GM19328 (cell line): ENCODE results near the gene PARP15.

Source experiments
- ATAC-seq: cut with Tn5 transposase; IDR thresholded peaks from one replicate; pipeline ENCODE4 v1.9.1; 2021; ENCODE audit warnings: mild to moderate bottlenecking, moderate library complexity; ENCODE audit not compliant: unreplicated experiment

The PARP15 gene

DNA sequence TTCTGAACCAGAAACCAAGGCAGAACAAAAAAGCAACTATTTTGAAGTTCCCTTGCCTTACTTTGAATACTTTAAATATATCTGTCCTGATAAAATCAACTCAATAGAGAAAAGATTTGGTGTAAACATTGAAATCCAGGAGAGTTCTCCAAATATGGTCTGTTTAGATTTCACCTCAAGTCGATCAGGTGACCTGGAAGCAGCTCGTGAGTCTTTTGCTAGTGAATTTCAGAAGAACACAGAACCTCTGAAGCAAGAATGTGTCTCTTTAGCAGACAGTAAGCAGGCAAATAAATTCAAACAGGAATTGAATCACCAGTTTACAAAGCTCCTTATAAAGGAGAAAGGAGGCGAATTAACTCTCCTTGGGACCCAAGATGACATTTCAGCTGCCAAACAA lies 8.7 kb upstream of the PARP15 start:
- ATAC-seq = no peak

DNA sequence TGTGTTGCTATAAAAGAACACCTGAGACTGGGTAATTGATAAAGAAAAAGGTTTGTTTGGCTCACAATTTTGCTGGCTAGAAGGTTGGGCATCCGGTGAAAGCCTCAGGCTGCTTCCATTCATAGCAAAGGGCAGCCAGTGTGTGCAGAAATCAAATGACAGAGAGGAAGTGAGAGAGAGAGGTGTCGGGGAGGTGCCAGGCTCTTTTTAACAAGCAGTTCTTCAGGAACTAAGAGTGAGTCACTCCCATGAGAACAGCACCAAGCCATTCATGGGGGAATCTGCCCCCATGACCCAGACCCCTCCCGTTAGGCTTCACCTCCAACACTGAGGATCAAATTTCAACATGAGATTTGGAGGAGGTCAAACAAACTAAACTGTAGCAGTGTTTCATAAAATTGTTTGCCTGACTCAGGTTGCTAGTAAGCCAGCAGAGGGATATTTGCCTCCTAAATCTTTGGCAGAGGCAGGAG lies 4.5 kb upstream of the PARP15 start:
- no peak for ATAC-seq

DNA sequence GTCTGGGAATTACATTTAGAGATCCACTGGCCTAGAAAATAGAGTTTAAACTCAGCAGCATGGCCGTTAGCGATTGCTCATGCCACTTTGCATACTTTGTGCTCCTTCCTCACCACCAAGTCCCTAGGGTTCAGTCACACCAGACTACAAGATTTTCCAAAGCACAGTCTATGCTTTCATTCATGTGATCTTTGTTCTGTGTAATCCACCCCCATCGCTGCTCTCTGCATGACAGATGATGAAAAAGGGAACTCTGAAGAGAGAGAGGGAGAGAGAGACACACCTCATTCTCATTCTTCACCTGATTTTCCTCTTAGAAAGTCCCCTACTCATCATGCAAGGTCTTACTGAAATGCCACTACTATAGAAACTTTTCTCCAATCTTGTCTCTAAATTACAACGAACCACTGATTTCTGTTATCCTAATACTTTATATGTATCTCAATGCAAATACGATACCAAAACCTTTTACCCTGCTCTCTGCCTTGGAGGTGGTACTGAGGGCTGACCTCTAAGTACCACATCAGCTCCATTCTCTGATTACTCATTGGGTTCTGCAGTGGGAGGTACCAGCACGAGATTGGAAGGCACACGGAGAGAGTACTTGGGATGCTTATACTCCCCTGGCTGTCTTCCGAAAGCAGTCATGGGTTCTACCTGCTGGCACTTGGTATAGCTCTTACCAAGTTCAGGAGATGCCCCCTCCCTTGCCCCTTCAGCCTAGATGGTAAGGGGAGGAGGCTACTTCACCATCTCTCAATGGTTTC lies 1.1 kb upstream of the PARP15 start:
- ATAC-seq = peak; percentile 85

DNA sequence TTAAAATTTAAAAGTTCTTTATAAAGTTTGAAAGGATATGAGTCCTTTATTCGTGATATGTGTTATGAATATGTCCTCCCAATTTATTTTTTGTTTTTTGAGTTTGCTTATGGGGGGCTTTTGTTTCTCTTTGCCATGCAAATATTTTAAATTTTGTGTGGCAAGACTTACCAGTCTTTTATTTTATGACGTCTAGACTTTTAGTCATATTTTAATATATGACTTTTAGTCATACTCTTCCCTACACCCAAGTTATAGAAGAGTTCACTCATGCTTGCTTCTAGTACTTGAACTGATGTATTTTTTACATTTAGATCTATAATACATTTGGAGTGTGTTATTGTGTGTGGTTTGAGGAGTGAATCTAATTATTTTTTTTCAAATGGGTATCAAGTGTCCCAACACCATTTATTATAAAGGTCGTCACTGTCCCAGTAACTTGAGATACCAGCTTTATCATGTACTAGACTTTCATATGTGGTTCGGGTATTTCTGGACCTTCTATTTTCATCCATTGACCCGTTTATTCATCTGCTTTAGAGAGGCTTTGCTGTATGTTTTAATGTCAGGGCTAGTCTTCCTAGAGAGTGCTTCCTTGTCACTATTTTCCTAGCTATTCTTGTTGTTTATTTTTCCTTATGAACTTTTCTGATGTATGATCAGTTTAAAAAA lies 755 bp downstream of the PARP15 start:
- no peak for ATAC-seq

DNA sequence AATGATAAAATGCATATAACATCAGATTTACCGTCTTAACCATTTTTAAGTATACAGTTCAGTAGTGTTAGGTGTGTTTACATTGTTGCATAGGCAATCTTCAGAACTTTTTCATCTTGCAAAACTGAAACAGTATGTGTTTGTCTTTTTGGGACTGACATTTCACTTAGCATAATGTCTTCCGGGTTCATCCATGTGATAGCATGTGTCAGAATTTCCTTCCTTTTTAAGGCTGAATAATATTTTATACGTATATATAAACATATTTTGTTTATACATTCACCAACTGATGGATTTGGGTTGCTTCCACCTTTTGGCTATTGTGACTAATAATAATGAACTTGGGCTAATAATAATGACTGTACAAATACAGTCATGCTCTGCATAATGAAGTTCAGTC lies 3.0 kb downstream of the PARP15 start:
- no peak for ATAC-seq

DNA sequence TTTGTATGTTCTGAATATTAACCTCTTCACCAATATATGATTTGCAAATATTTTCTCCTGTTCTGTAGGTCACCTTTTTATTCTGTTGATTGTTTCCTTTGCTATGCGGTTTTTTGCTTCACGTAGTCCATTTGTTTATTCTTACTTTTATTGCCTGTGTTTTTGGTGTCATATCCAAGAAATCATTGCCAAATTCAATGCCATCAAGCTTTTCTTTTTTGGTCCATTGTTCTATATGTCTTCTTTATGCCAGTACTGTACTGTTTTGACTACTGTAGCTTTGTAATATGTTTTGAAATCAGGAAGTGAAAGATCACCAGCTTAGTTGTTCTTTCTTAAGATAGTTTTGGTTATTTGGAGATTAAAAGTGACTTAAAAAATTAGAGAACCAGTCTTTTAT lies 4.2 kb downstream of the PARP15 start:
- no peak for ATAC-seq

DNA sequence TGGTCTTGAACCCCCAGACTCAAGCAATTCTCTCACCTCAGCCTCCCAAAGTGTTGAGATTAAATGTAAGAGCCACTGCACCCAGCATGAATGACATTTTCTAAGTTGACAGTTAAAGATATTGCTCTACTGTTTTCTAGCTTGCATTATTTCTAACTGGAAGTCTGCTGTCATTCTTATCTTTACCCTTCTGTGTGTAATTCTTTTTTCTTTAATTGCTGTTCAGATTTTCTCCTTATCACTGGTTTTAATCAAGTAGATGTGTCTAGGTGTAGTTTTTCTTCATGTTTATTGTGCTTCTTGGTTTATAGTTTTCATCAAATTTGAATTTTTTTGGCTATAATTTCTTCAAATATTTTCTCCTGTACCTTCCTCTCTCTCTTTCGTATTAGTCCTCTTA lies 4.9 kb downstream of the PARP15 start:
- no peak for ATAC-seq

DNA sequence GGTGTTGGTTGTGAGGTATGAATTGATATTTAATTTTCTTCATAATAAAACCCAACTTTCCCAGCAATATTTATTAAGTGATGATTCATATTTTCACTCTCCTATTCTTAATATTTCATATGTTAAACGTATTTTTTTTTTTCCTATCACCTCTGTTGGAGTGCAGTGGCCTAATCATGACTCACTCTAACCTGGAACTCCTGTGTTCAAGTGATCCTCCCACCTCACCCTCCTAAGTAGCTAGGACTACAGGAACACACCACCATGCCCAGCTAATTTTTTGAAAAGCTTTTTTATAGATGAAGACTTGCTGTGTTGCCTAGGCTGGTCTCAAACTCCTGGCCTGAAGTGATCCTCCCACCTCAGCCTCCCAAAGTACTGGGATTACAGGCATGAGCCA lies 8.6 kb downstream of the PARP15 start:
- no peak for ATAC-seq

DNA sequence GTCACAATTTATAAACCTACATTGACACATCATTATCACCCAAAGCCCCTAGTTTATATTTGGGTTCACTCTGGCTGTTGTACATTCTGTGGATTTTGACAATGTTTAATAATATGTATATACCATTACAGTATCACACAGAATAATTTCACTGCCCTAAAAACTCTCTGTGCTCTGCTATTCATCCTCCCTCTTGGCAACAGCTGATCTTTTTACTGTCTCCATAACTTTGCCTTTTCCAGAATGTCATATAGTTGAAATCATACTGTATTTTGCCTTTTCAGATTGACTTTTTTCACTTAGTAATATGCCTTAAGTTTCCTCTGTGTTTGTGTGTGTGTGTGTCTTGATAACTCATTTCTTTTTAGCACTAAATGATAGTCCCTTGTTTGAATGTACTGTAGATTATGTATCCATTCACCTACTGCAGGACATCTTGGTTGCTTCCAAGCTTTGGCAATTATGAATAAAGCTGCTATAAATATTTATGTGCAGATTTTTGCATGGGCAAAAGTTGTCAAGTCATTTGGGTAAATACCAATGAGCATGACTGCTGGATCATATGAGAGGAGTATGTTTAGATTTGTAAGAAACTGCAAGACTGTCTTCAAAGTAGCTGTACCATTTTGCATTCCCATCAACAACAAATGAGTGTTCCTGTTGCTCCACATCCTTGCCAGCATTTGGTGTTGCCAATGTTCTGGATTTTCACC lies 9.5 kb downstream of the PARP15 start:
- ATAC-seq = no peak

DNA sequence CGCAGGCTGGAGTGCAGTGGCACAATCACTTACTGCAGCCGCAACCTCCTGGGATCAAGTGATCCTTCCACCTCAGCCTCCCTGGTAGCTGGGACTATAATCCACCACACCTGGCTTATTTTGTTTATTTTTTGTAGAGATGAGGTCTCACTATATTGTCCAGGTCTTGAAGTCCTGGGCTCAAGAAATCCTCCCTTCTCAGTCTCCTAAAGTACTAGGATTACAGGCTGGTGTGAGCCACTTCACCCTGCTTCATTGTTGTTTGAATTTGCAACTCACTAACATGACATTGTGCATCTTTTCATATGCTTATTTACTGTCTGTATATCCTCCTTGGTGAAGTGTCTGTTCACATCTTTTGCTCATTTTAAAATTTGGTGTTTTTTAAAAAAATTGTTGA lies 10.1 kb downstream of the PARP15 start:
- ATAC-seq = no peak

DNA sequence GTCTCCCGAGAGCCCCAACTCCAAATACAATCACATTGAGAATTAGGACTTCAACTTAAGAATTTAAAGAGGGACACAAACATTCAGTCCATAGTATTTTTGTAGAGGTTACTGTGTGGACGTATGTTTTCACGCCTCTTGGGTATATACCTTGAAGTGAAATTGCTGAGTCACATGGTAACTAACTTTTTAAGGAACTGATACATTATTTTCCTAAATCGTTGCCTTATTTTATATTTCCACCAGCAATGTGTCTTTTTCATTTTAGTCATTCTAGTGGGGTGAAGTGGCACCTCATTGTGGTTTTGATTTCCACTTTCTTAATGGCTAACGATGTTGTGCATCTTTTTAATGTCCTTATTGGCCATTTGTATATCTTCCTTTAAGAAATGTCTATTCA lies 11.8 kb downstream of the PARP15 start:
- ATAC-seq = no peak

DNA sequence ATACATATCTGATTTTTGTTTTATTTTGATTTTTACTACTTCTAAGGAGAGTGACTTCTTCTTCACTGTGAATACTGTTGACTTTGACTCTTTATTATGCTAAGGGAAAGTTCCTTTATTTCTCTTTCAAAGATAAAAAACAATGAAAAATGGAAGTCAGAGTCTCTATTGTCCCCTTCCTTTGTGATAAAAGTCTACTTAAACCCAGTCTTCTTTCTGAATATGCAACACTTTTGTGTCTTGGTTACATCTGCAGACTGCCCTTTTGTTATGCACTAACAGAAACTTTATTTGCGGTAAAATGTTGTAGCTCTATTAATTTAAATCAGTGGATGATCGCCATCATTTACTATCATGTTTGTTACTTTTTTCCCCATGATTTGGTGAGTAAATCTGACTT lies 13.2 kb downstream of the PARP15 start:
- ATAC-seq = no peak

DNA sequence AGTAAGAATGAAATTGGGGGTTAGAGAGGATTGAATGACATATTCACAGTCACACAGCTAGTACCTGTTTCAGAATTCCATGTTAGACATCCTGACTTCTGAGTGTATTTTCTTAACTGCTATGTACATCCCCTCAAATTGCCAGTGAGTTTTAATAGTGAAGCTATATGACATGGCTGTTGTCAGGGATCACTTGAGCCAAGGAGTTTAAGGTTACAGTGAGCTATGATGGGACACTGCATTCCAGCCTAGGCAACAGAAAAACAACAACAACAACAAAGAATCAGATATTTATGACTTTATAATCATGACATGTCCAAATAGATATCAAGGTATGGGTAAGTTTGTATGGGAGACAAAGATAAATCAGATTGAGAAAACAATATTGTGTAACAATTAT lies 16.6 kb downstream of the PARP15 start:
- ATAC-seq = no peak

DNA sequence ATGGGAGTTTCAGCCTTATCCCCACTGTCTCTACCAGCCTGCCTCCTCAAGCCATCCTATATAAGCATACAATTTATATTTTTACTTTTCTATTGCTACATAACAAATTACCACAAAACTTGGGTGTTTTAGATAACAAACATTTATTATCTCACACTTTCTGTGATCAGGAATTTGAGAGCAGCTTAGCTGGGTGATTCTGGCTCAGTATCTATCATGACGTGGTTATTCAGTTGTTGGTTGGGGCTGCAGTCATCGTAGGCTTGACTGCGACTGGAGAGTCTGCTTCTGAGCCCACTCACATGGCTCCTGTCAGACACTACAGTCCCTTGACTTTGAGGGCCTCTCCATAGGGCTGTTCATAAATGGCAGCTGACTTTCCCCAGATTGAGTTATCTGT lies 20.7 kb downstream of the PARP15 start:
- no peak for ATAC-seq

DNA sequence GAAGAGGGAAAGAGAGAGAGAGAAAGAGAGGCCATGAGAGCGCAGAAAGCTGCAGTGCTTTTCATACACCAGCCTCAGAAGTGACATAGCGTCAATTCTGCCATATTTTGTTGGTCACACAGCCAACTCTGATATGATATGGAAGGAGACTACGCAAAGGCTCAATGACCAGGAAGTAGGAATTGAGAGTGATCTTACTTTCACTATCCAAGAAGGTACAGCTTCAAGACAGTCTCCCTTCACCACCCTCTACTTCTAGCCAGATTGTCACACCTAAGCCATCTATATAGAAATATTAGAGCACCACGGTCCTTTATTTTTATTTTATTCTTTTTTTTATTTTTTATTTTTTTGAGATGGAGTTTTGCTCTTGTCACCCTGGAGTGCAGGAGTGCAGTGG lies 21.1 kb downstream of the PARP15 start:
- no peak for ATAC-seq

DNA sequence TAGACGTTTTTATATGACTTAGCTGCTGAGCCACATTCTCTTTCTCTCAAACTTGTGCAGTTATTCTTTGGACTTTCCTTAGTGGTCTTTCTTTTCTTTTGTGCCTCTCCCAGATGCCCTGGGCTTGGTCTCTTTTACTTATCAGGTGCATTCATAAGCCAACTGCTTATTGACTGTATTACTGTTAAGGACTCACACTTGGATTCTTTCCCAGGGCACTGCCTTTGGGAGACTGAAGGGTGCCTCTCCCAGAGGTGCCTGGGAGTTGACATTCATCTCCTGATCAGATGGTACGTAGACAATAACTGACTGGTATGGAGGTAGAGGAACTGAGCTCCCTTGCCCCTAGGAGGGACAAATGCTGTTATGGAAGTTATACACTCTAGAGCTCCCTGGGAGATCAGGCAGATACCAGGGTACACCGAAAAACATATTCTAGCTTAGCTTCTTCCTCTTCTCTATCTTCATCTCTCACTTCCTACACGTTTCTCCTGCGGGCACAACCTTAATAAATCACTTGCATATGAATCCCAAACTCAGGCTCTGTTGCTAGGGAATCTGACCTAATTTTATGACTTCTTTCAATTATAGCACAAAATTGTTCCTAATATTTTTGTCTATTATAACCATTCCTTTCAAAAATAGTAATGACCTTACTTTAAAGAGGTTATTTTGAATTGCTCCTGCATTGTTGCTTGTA lies 24.7 kb downstream of the PARP15 start:
- no peak for ATAC-seq

DNA sequence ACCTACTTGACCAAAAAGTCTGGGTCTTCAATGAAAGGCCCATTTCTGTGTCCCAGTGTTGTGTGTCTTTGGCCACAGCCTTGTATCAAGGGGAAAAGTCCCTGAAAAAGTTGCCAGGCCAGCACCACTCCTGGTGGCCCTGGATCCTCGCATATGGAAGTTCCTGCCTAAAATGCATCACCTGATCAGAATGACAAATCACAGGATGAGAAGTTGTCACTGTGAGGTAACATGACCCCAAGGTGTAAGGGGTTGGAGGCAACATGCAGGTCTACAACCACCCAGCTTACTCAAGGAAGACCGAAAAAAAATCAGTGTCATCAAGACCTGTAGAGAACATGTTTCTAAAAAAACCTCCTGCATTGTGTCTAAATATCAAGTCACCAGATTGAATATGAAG lies 25.6 kb downstream of the PARP15 start:
- ATAC-seq = no peak

DNA sequence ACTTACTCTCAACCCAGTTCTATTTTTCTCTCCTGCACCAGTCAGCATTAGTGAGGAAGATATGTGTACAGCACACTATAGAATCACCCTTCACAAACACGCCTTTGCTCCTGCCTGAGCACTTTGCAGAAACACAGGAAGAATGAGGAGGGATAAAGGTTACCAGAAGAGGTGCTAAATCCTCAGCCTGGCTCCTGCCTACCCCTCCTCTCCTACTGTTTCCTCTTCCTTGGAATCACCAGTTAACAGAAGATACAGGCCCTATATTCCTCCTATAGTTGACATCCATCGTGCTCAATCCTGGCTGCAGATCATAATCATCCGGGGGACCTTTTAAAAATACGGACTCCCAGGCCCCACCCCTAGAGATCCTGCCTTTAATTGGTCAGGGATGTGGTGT lies 28.9 kb downstream of the PARP15 start:
- no peak for ATAC-seq

DNA sequence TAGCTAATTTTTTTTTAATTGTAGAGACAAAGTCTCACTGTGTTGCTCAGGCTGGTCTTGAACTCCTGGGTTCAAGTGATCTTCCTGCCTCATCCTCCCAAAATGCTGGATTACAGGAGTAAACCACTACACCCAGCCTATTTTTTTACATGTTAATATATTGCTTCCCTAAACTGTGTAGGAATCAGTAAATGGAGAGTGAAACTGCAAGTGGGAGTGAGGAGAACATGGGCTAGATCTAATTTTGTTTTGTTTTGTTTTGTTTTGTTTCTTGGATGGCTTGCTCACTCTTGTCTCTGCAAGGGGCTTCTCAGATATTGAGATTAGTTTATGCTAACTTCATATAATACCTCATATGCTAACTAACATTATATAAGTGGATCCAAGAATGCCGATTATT lies 31.5 kb downstream of the PARP15 start:
- ATAC-seq = no peak

DNA sequence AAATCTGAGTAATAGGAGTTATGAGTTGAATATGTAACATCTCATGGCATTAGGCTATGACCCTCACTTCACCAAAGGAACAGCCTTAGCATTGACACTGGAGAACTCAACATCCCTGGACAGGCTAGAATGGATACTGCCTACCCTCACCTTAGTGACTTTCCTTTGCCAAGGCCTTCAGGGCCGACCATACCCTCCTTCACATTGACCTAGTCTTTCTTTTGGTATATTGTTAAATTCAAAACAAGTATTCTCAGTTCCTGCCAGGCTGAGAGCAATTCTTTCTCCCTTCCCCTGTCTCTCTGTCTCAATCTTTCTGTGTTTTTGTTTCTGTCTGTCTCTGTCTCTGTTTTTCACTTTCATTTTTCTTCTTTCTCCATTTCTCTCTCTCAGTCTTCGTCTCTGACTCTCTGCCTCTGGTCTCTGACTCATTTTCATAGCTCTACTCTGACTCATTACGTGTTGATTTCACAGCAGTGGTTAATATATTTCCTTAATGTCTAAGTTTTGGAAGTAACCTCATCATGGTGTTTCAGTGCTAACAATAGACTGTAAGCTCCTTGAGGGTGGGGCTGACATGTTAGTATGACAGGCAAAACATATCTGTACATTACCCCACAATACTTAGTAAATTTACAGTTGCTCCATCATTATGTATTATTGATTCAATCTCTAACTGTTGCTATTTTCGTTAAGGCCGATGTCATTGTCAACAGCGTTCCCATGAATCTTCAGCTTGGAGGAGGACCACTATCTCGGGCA lies 32.5 kb downstream of the PARP15 start:
- ATAC-seq = peak; percentile 93

DNA sequence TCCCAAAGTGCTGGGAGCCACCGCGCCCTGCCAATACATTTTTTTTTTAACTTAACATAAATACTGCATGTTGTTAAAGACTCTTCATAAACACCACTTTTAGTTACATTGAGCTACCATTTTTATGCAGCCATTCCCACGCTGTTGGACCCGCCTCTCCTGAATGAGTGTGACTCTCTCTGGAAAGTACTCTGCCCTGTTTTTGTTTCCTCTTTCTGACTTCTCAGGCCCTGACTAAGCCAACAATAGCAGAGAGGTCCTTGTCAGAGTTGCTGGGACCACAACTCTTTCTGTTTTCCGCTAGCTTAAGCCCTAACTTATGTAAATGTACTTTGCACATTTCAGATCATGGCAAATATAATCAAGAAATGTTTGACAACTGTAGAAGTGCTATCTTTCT lies 35.2 kb downstream of the PARP15 start:
- no peak for ATAC-seq
